ENCODE results near the gene CDR2L.

DNA sequence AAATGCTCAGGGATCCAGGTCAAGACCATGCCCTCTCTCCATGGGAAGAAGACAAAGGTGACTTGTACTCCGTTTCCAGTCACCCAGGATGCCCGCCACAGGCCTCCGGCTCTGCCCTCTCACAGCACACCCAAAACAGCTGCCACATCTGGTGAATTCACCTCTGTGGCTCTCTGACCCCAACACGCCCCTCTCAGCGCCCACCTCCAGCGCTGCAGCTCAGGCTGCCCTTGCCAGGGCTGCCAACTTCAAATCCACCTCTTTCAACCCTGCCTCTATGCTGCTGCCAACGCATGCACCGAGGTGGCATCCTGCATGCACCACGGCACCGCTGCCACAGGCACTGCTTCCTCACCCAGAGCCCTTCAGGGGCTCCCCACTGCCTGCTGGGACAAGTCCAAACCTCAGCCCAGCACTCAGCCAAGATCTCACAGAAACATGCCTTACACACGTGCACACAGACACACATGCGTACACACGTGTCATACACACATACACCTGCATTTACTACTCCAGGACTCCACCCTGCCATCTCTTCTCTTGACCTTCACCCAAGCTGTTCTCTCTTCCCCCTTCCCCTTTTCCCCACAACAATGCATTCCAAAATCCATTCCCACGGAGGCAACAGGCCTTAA is 22.3 kb upstream of the CDR2L start:
- TF ChIP-seq POLR2AphosphoS5 (IDR thresholded peaks at IDR 0.05; ENCODE audit: low read depth, low read length) (no peak), POLR2A (IDR thresholded peaks at IDR 0.05; ENCODE audit: low read depth, low read length) (no peak)
